Muscle layer of colon (tissue), 2 donors: Measurements from ENCODE around the gene ALX3.

ENCODE experiments used
- H3K27ac ChIP-seq: one replicate; pipeline ENCODE4 v1.7.0; 2013; ENCODE audit warnings: low read depth, mild to moderate bottlenecking, low read length, moderate library complexity
- H3K27me3 ChIP-seq, 2 donors: one replicate each; pipeline ENCODE4 v1.7.0; 2013; ENCODE audit warnings: low read length in 2 of 2, mild to moderate bottlenecking in 2 of 2; ENCODE audit not compliant: insufficient read depth in 2 of 2, control insufficient read depth in 1 of 2
- H3K36me3 ChIP-seq: one replicate; pipeline ENCODE4 v1.7.0; 2013; ENCODE audit warnings: mild to moderate bottlenecking, low read length; ENCODE audit not compliant: insufficient read depth
- H3K4me1 ChIP-seq: one replicate; pipeline ENCODE4 v1.7.0; 2013; ENCODE audit warnings: mild to moderate bottlenecking, low read length; ENCODE audit not compliant: insufficient read depth
- H3K4me3 ChIP-seq, 2 donors: one replicate each; pipeline ENCODE4 v1.7.0; 2013; ENCODE audit warnings: low read length in 2 of 2, low read depth in 1 of 2, mild to moderate bottlenecking in 1 of 2, moderate library complexity in 1 of 2
- H3K9ac ChIP-seq: one replicate; pipeline ENCODE4 v1.7.0; 2013; ENCODE audit warnings: low read length
- H3K9me3 ChIP-seq: one replicate; pipeline ENCODE4 v1.7.0; 2013; ENCODE audit warnings: mild to moderate bottlenecking, low read length
- donor health status: abdominal sarcoma.
- donor health status: Adenocarcinoma of cecum.

ALX3 gene

DNA sequence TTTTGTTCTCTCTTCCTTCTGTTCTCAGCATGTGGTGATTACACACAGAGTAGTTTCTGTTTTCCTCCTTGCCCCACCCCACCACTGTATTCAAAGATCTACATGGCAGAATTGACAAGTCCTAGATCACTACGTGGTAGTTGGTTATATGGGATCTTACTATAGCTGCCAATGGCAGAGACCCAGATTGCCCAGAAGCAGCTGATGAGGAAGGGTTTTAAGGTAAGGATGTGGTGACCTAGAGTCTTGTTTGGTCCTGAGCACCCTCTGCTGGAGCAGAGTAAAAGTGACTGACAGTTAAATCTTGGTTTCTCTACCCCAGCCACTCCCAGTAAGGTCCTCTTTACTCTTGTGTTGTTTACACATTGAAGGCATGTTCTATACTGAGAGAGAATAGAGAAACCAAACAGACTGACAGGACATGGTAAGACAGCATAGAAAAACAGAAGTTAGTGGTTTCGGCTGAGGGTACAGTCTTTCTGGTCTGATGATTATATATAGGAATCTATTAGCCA is 58.9 kb downstream of the ALX3 start:
- H3K27ac ChIP-seq = no peak overlapping the region
- no peaks in the 10 kb centered on the region for H3K27me3 ChIP-seq
- H3K9ac ChIP-seq = no peak overlapping the region
- H3K9me3 ChIP-seq = no peaks in the 10 kb centered on the region
- H3K4me1 ChIP-seq = peaks cover 24% of the 10 kb centered on the region
- no peak overlapping the region for H3K4me3 ChIP-seq
- peaks cover 70% of the 10 kb centered on the region for H3K36me3 ChIP-seq
